ENCODE measurements around the gene BICDL2.
A peak's percentile ranks its signal among the peaks of the same experiment; 100 is the strongest.

BICDL2 gene

DNA sequence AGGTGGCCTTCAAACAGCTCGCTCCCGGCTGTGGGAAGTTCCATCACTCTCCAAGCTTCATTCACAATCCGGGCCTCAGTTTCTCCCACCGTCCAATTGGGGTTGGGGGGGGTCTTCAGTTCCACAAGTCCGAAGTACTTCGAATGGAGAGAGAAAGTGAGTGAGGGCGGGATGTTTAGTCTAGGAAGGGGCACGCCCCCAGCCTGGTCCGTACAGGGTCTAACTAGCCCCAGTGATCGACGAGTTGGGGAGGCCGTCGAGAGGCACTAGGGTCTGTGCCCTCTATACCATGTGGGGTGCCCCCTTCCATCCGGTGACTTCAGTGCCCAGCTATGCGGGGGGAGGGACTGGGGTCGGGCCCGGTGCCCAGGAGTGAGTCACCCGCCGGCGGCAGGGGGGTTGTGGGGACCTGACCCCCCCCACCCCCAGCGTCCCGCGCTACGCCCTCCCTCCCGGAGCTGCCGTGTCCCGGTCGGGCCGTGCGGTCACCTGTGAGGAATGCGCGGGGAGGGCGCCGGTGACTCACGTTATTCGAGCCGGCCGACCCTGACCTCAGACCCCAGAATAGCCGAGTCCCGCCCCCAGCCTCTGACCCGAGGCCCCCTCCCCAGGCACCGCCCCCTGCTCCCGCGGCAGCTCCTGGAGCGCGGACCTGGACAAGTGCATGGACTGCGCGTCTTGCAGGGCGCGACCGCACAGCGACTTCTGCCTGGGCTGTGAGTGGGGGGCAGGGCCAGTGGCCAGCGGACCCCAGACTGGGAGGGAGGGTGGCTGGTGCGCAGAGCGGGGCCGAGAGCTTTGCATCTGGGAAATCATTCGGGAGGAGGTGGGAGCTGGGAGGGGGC, 15.9 kb downstream of the BICDL2 start:
- no peak for TF ChIP-seq GATA1 (IDR thresholded peaks at IDR 0.05; ENCODE audit: low read depth, low read length)
- peak; percentile 45 for TF ChIP-seq POLR2A (IDR thresholded peaks at IDR 0.05; ENCODE audit: low read length)
- DNase-seq, result peak; percentile 69 to 84

DNA sequence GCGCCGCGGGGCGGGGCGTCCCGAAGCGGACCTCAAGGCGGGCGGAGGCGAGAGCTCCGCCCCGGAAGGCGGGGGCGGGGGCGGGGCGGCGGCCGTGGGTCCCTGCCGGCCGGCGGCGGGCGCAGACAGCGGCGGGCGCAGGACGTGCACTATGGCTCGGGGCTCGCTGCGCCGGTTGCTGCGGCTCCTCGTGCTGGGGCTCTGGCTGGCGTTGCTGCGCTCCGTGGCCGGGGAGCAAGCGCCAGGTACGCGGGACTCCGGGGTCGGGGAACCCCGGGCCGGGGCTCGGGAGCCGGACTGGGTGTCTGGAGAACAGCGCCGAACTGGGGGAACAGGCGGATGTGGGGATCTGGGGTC, 16.5 kb downstream of the BICDL2 start, which contains the start of gene TNFRSF12A:
TNFRSF12A (plus strand) TSS at position 122 of the 357 bp plus-strand sequence; CDS start at position 152, 30 bp downstream.
- DNase-seq, result peak; percentile 86 to 91
- TF ChIP-seq GATA1 (IDR thresholded peaks at IDR 0.05; ENCODE audit: low read depth, low read length) (no peak), POLR2A (IDR thresholded peaks at IDR 0.05; ENCODE audit: low read length) (peak; percentile 73)

DNA sequence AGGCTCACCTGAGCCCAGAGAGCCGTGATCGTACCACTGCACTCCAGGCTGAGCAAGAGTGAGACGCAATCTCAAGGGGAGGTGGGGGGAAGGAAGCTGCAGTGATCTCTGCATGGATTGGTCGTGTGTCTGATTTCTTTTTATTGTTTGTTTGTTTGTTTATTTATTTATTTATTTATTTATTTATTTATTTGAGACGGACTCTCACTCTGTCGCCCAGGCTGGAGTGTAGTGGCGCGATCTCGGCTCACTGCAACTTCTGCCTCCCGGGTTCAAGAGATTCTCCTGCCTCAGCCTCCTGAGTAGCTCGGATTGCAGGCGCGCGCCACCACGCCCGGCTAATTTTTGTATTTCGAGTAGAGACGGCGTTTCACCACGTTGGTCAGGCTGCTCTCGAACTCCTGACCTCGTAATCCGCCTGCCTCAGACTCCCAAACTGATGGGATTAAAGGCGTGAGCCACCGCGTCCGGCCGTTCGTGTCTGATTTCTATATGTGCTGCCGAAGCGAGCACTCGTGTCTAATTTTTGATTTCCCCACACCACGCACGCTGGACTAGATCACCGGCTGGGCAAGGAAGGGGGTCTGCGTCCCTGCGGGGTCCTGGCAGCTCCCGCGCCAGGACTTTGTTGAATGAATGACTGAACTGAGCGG, 17.0 kb downstream of the BICDL2 start:
- TF ChIP-seq GATA1 (IDR thresholded peaks at IDR 0.05; ENCODE audit: low read depth, low read length) (no peak), POLR2A (IDR thresholded peaks at IDR 0.05; ENCODE audit: low read length) (no peak)
- DNase-seq, result no peak

DNA sequence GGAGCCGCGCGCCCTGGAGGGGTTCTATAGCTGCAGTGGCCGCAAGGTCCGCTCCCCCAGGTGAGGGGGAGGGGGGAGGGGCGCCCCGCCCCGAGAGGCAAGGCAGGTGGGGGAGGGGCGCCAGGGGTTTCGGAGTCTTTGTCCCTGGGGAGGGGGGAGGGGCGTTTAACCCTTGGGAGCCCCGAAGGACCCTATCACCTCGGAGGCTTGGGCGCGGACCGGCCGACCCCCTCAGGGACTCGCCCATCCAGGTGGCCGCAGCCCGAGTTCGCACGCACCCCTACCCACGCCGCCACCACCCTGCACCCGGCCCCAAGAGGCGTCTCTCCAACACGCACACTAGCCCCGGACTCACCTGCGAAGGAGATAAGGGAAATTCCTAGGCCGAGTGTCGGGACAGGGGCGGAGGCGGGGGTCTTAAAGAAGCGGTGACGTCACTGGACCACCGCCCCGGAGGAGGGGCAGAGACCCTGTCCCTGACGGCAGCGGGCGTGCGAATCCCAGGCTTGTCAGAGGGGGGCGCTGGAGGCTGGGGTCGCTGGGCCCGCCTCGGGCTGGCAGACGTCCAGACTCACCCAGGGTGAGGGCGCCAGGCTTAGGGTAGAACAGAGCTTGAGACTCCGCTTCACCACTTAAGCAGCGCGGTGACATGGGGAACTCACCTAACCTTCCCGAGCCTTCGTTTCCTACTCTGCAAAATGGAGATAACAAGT, 18.8 kb downstream of the BICDL2 start, which contains the start of gene CLDN6:
CLDN6 (minus strand) TSS at position 390 of the 713 bp plus-strand sequence. CDS start 2,162 bp downstream, outside the sequence.
- DNase-seq, result peak; percentile 67 to 70
- no peak for TF ChIP-seq GATA1 (IDR thresholded peaks at IDR 0.05; ENCODE audit: low read depth, low read length)
- no peak for TF ChIP-seq POLR2A (IDR thresholded peaks at IDR 0.05; ENCODE audit: low read length)

DNA sequence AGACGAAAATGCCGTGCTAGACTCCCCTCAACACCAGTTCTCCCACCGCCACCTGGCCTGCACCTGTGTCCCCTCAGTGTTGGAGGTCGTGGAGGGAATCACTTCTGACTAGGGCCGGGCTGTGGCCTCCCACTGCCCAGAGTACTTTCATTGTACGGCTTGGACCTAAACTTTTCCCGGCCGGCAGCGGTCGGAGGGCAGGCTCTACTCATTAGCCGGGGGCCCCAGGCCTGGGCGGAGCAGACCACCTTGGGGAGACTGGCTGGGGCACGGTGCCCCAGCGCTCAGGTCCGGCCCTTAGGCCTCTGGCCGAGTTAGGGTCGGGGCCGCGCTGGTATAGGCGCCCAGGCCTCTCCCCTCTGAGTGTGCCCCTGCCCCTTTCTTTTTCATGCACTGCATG, 19.4 kb downstream of the BICDL2 start:
- TF ChIP-seq GATA1 (IDR thresholded peaks at IDR 0.05; ENCODE audit: low read depth, low read length) (no peak), POLR2A (IDR thresholded peaks at IDR 0.05; ENCODE audit: low read length) (no peak)
- DNase-seq, result no peak

DNA sequence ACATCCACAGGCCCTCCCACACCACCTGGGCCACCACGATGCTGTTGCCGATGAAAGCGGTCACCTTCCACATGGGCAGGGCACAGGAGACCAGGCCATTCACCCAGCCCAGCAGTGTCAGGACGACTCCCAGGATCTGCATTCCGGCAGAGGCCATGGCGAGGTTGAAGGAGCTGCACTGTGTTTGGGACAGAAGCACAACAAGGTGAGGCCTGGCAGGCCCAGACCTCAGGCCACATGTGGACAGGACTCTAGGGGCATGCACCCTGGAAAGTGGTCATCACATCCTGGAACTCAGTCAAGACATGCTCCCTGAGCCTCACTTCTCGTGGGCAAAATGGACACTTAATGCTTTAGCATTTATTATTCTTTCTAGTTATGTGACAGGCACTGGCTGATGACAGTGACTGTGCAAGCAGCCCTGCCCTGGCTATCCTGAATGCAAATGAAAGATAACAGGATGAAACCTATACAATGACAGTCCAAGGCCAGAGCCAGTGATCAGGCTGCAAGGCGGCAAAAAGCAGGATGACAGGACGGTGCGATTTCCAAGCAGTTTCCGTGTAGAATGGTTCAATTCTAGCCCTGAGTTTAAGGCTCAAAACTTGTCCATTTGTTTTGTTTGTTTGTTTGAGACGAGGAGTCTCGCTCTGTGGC, 20.8 kb downstream of the BICDL2 start:
- DNase-seq, result peak; percentile 65 to 84
- TF ChIP-seq GATA1 (IDR thresholded peaks at IDR 0.05; ENCODE audit: low read depth, low read length) (no peak), POLR2A (IDR thresholded peaks at IDR 0.05; ENCODE audit: low read length) (no peak)

DNA sequence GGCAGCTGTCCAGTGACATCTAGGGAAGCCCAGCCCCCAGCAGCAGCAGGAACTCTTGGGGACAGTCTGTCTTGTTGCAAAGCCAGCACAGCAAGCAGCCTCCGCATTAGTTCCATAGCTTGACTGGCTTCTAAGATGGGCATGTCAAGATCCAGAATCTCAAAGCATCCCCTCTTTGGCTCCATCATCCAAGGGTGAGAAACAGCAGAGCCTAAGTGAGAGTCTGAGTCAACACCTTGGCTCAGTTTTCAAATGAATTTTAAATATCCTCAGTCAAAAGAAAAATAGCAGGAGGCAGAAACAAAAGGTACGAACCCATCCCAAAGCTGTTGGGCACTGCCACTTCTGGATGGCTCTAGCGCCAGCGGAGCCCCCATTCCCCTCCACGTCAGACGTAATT, 21.8 kb downstream of the BICDL2 start:
- no peak for TF ChIP-seq POLR2A (IDR thresholded peaks at IDR 0.05; ENCODE audit: low read length)
- no peak for TF ChIP-seq GATA1 (IDR thresholded peaks at IDR 0.05; ENCODE audit: low read depth, low read length)
- no peak for DNase-seq

DNA sequence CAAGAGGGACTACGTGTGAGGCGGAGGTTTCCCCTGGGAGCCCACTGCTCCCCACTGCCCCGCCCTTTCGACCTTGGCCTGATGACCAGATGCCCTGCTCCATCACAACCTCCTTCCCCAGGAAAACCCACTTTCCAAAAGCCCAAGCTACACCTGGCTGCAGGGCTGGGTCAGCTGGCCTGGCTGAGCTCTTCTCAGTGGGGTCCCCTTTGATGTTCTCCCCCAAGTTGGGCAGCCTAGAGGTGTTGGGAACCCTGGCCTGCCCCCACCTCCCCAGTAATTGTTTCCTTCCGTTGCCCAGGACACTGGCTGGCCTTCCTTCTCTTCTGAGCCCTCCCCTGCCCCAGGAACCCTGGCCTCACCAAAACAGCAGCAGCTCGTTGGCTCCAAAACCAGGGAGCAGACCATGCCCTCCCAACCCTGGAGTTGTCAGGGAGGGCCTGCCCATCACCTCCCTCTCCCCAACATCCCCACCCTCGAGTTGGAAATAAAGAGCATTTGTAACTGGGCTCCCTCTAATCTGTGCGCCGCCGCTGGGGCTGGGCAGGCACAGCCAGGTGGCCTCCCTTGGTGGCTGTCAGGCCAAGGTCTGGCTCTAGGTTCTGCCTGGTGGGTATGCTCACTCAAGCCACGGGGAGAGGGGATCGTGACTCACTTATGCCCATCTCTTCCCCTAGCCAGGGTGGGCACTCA, 22.6 kb downstream of the BICDL2 start:
- TF ChIP-seq GATA1 (IDR thresholded peaks at IDR 0.05; ENCODE audit: low read depth, low read length) (no peak), POLR2A (IDR thresholded peaks at IDR 0.05; ENCODE audit: low read length) (no peak)
- no peak for DNase-seq

DNA sequence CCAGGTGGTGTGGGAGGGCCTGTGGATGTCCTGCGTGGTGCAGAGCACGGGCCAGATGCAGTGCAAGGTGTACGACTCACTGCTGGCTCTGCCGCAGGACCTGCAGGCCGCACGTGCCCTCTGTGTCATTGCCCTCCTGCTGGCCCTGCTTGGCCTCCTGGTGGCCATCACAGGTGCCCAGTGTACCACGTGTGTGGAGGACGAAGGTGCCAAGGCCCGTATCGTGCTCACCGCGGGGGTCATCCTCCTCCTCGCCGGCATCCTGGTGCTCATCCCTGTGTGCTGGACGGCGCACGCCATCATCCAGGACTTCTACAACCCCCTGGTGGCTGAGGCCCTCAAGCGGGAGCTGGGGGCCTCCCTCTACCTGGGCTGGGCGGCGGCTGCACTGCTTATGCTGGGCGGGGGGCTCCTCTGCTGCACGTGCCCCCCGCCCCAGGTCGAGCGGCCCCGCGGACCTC, 23.2 kb downstream of the BICDL2 start:
- DNase-seq, result no peak
- TF ChIP-seq GATA1 (IDR thresholded peaks at IDR 0.05; ENCODE audit: low read depth, low read length) (no peak), POLR2A (IDR thresholded peaks at IDR 0.05; ENCODE audit: low read length) (no peak)

DNA sequence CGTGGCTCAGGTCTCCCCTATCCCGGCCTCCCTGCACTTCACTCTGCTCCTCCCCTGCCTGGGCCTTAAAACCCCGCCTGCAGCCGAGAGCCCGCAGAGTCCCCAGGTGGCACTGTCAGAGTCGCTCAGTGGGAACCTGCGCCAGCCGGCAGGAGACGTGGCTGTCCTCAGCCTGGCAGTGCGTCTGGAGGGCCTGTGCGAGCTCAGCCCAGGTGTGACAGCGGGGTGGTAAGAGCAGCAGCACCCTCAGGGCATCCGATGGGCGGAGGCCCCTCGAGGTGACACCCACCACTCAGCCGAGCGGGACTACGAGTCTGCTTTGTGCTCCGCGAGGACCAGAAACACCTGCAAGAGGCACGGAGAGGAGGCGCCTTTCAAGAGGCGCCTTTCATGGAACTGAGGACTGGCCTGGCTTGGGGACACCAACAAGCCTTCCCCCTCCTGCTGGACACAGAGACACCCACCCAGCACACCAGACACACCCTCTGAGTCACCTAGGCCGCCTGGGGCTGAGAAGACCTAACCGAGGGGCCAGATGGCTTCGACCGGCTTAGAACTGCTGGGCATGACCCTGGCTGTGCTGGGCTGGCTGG, 23.8 kb downstream of the BICDL2 start, which contains the start of gene CLDN9:
CLDN9 (plus strand) TSS at position 96 of the 593 bp plus-strand sequence; CDS start at position 536, 440 bp downstream.
- no peak for DNase-seq
- TF ChIP-seq GATA1 (IDR thresholded peaks at IDR 0.05; ENCODE audit: low read depth, low read length) (no peak), POLR2A (IDR thresholded peaks at IDR 0.05; ENCODE audit: low read length) (no peak)

DNA sequence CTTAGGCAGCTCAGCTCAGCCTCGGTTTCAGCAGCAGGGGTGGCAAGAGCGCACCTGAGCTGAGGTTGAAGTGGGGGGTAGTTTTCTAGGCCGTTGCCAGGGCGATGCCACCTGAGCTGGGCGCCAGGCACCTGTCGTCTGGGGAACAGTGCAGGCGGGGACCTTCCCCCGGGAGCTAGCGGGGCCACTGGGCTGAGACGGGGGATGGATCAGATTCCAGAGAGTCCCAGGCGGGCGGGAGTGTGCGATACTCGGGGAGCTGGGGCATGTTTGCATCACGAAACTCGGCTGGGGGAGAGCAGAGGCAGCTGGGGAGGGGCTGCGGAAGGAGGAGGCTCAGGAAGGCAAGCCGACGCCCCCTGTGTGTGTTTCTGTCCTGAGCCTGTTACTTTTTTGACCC, 24.5 kb downstream of the BICDL2 start:
- no peak for DNase-seq
- TF ChIP-seq POLR2A (IDR thresholded peaks at IDR 0.05; ENCODE audit: low read length), result no peak
- TF ChIP-seq GATA1 (IDR thresholded peaks at IDR 0.05; ENCODE audit: low read depth, low read length), result no peak

DNA sequence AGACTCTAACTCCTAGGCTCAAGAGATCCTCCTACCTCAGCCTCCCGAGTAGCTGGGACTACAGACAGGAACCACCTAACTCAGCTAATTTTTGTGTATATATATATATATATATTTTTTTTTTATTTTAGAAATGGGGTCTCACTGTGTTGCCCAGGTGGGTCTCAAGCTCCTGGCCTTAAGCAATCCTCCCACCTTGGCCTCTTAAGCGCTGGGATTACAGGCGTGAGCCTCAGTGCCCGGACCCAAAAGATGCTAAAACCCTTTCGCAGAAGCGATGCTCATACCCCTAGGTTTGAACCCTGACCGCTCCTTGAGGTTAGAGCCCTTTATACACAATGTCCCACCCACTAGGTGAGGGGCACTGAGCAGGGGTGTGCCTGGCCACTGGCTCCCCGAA, 26.2 kb downstream of the BICDL2 start:
- no peak for TF ChIP-seq GATA1 (IDR thresholded peaks at IDR 0.05; ENCODE audit: low read depth, low read length)
- TF ChIP-seq POLR2A (IDR thresholded peaks at IDR 0.05; ENCODE audit: low read length), result no peak
- DNase-seq, result no peak
